Measurements from ENCODE around the gene FUT7. TPM values are rescaled to one million over a fixed set of nuclear protein-coding genes. Genes with fewer than 3 reads are reported as not detected.

Gene FUT7
- total and polyA plus RNA-seq, 2 of the 13 experiments (the other 11 are each of a cell fraction or from before 2014, with no cell fraction given): 0.05 TPM; not detected in 1

- TF ChIP-seq NONO (IDR thresholded peaks at IDR 0.05) (no peak), NONO (CRISPR knock-in tag; conservative IDR thresholded peaks at IDR 0.05) (peak; percentile 58; the same call in 1 of the 2 replicates), RBAK (CRISPR knock-in tag; IDR thresholded peaks at IDR 0.05) (no peak), RAD21 (CRISPR knock-in tag; IDR thresholded peaks at IDR 0.05) (peak; percentile 14; the same call in 1 of the 2 replicates), ZNF501 (CRISPR knock-in tag; IDR thresholded peaks at IDR 0.05) (peak; percentile 76), ZNF207 (IDR thresholded peaks at IDR 0.05; ENCODE audit: borderline replicate concordance) (no peak), ZNF235 (CRISPR knock-in tag; IDR thresholded peaks at IDR 0.05; ENCODE audit: borderline replicate concordance) (0 out of 2 replicates have a peak, but pooled peaks have one; percentile 10), THAP11 (CRISPR knock-in tag; IDR thresholded peaks at IDR 0.05) (0 out of 2 replicates have a peak, but pooled peaks have one; percentile 45), ZNF12 (CRISPR knock-in tag; IDR thresholded peaks at IDR 0.05) (no peak), HNRNPLL (IDR thresholded peaks at IDR 0.05; ENCODE audit: low read depth, low read length, poor library complexity, severe bottlenecking) (peak; percentile 65), ARID2 (CRISPR knock-in tag; IDR thresholded peaks at IDR 0.05; ENCODE audit: borderline replicate concordance) (0 out of 2 replicates have a peak, but pooled peaks have one; percentile 45), FOXJ3 (CRISPR knock-in tag; IDR thresholded peaks at IDR 0.05; ENCODE audit: borderline replicate concordance) (no peak), TGIF2 (CRISPR knock-in tag; IDR thresholded peaks at IDR 0.05) (0 out of 2 replicates have a peak, but pooled peaks have one; percentile 20), KMT2A (CRISPR knock-in tag; IDR thresholded peaks at IDR 0.05) (peak; percentile 41; the same call in 1 of the 2 replicates), ZNF768 (CRISPR knock-in tag; IDR thresholded peaks at IDR 0.05) (no peak), GZF1 (CRISPR knock-in tag; IDR thresholded peaks at IDR 0.05) (no peak), ZNF619 (CRISPR knock-in tag; IDR thresholded peaks at IDR 0.05) (no peak), SPEN (CRISPR knock-in tag; IDR thresholded peaks at IDR 0.05; ENCODE audit: low read depth) (0 out of 2 replicates have a peak, but pooled peaks have one; percentile 11)
- TF ChIP-seq, protein P1, sequence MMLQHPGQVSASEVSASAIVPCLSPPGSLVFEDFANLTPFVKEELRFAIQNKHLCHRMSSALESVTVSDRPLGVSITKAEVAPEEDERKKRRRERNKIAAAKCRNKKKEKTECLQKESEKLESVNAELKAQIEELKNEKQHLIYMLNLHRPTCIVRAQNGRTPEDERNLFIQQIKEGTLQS (CRISPR knock-in tag; IDR thresholded peaks at IDR 0.05): no peak
- TF ChIP-seq, protein P2, sequence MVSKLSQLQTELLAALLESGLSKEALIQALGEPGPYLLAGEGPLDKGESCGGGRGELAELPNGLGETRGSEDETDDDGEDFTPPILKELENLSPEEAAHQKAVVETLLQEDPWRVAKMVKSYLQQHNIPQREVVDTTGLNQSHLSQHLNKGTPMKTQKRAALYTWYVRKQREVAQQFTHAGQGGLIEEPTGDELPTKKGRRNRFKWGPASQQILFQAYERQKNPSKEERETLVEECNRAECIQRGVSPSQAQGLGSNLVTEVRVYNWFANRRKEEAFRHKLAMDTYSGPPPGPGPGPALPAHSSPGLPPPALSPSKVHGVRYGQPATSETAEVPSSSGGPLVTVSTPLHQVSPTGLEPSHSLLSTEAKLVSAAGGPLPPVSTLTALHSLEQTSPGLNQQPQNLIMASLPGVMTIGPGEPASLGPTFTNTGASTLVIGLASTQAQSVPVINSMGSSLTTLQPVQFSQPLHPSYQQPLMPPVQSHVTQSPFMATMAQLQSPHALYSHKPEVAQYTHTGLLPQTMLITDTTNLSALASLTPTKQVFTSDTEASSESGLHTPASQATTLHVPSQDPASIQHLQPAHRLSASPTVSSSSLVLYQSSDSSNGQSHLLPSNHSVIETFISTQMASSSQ (IDR thresholded peaks at IDR 0.05; ENCODE audit: low read depth): no peak
- TF ChIP-seq, protein P2 (CRISPR knock-in tag; IDR thresholded peaks at IDR 0.05; ENCODE audit: borderline replicate concordance): no peak; the same call in 1 of the 2 replicates
- TF ChIP-seq, protein P3, sequence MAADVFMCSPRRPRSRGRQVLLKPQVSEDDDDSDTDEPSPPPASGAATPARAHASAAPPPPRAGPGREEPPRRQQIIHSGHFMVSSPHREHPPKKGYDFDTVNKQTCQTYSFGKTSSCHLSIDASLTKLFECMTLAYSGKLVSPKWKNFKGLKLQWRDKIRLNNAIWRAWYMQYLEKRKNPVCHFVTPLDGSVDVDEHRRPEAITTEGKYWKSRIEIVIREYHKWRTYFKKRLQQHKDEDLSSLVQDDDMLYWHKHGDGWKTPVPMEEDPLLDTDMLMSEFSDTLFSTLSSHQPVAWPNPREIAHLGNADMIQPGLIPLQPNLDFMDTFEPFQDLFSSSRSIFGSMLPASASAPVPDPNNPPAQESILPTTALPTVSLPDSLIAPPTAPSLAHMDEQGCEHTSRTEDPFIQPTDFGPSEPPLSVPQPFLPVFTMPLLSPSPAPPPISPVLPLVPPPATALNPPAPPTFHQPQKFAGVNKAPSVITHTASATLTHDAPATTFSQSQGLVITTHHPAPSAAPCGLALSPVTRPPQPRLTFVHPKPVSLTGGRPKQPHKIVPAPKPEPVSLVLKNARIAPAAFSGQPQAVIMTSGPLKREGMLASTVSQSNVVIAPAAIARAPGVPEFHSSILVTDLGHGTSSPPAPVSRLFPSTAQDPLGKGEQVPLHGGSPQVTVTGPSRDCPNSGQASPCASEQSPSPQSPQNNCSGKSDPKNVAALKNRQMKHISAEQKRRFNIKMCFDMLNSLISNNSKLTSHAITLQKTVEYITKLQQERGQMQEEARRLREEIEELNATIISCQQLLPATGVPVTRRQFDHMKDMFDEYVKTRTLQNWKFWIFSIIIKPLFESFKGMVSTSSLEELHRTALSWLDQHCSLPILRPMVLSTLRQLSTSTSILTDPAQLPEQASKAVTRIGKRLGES (CRISPR knock-in tag; IDR thresholded peaks at IDR 0.05; ENCODE audit: borderline replicate concordance): no peak
- TF ChIP-seq, protein P4, sequence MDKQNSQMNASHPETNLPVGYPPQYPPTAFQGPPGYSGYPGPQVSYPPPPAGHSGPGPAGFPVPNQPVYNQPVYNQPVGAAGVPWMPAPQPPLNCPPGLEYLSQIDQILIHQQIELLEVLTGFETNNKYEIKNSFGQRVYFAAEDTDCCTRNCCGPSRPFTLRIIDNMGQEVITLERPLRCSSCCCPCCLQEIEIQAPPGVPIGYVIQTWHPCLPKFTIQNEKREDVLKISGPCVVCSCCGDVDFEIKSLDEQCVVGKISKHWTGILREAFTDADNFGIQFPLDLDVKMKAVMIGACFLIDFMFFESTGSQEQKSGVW (CRISPR knock-in tag; IDR thresholded peaks at IDR 0.05; ENCODE audit: borderline replicate concordance): no peak
These were observed 38.5 kb upstream of the FUT7 start, which contains the start of gene SAPCD2 (continued) for GRCh38 chr9:137070201-137070905.
